SK-N-SH treated with all-trans-retinoic acid at 6 μM for 48 hours (cell line): Measurements from ENCODE around the gene FAM174C.
"Not testable (repeated sequence)": the region's sequence is repeated elsewhere in the genome, so short reads cannot be mapped to it uniquely, and the experiment has no call there.

Experiments used
- ATAC-seq: fragments of 200-7000 bp; cut with Tn5 transposase; 3 replicates; pipeline ENCODE4 v1.9.1; 2020; ENCODE audit warnings: mild to moderate bottlenecking, moderate library complexity
- ARNTL ChIP-seq: fragments of 450-650 bp; formaldehyde crosslinking; IDR thresholded peaks from 2 replicates; pipeline ENCODE4 v1.5.0; 2020; ENCODE audit warnings: low read depth, mild to moderate bottlenecking, moderate library complexity, borderline replicate concordance
- CSDC2 ChIP-seq: fragments of 250-450 bp; sonication (Bioruptor Pico); IDR thresholded peaks from 2 replicates; pipeline ENCODE4 v1.5.0; 2020; ENCODE audit warnings: mild to moderate bottlenecking, moderate library complexity
- CSRNP3 ChIP-seq: fragments of 250-450 bp; sonication (Bioruptor Pico); IDR thresholded peaks from 2 replicates; pipeline ENCODE4 v1.5.1; 2021; ENCODE audit warnings: mild to moderate bottlenecking, moderate library complexity
- OSR1 ChIP-seq: fragments of 250-450 bp; sonication (Bioruptor Pico); IDR thresholded peaks from 2 replicates; pipeline ENCODE4 v1.8.0; 2022; ENCODE audit warnings: moderate library complexity, mild to moderate bottlenecking, inconsistent platforms
- PATZ1 ChIP-seq: fragments of 250-450 bp; sonication (Bioruptor Pico); IDR thresholded peaks from 2 replicates; pipeline ENCODE4 v1.8.0; 2020; ENCODE audit warnings: mild to moderate bottlenecking, moderate library complexity, borderline replicate concordance
- POU6F1 ChIP-seq: fragments of 250-450 bp; sonication (Bioruptor Pico); IDR thresholded peaks from 2 replicates; pipeline ENCODE4 v1.8.0; 2021; ENCODE audit warnings: low read depth, mild to moderate bottlenecking, moderate library complexity, borderline replicate concordance
- PPARA ChIP-seq: fragments of 250-450 bp; sonication (Bioruptor Pico); IDR thresholded peaks from 2 replicates; pipeline ENCODE4 v1.5.0; 2020; ENCODE audit warnings: mild to moderate bottlenecking, borderline replicate concordance
- SNAI2 ChIP-seq: fragments of 250-450 bp; sonication (Bioruptor Pico); IDR thresholded peaks from 2 replicates; pipeline ENCODE4 v1.5.0; 2020; ENCODE audit warnings: mild to moderate bottlenecking, moderate library complexity
- TCF4 ChIP-seq: fragments of 250-450 bp; sonication (Bioruptor Pico); IDR thresholded peaks from 2 replicates; pipeline ENCODE4 v1.8.0; 2021; ENCODE audit warnings: mild to moderate bottlenecking, moderate library complexity, borderline replicate concordance
- ZC3H10 ChIP-seq: fragments of 250-450 bp; sonication (Bioruptor Pico); IDR thresholded peaks from 2 replicates; pipeline ENCODE4 v1.5.1; 2021; ENCODE audit warnings: mild to moderate bottlenecking, moderate library complexity
- ZFP3 ChIP-seq: fragments of 250-450 bp; sonication (Bioruptor Pico); IDR thresholded peaks from 2 replicates; pipeline ENCODE4 v1.5.0; 2020; ENCODE audit warnings: mild to moderate bottlenecking, moderate library complexity
- ZFP30 ChIP-seq: fragments of 450-650 bp; formaldehyde crosslinking; IDR thresholded peaks from 2 replicates; pipeline ENCODE4 v1.5.0; 2022; ENCODE audit warnings: mild to moderate bottlenecking, moderate library complexity
- ZNF565 ChIP-seq: fragments of 450-650 bp; formaldehyde crosslinking; conservative IDR thresholded peaks from 2 replicates; pipeline ENCODE4 v1.5.0; 2020; ENCODE audit warnings: low read depth, mild to moderate bottlenecking, moderate library complexity
- ZNF70 ChIP-seq: fragments of 450-650 bp; formaldehyde crosslinking; IDR thresholded peaks from 2 replicates; pipeline ENCODE4 v1.5.0; 2020; ENCODE audit warnings: mild to moderate bottlenecking, moderate library complexity
- ZNF8 ChIP-seq: fragments of 450-650 bp; formaldehyde crosslinking; IDR thresholded peaks from 2 replicates; pipeline ENCODE4 v1.5.0; 2020; ENCODE audit warnings: mild to moderate bottlenecking, moderate library complexity
- TF ChIP-seq, protein P1 (sequence below): fragments of 250-450 bp; sonication (Bioruptor Pico); IDR thresholded peaks from 2 replicates; pipeline ENCODE4 v1.5.1; 2020; ENCODE audit warnings: low read depth, mild to moderate bottlenecking, moderate library complexity

The FAM174C gene

GRCh38 chr19:1244693-1245451 is 30.5 kb upstream of the FAM174C start (continued):
- TF ChIP-seq ARNTL = no peak
- no peak for TF ChIP-seq PATZ1 (CRISPR knock-in tag)
- no peak for TF ChIP-seq CSRNP3

GRCh38 chr19:1245494-1246264 is 29.7 kb upstream of the FAM174C start:
- ATAC-seq = no peak
- TF ChIP-seq POU6F1 (CRISPR knock-in tag) = no peak
- TF ChIP-seq ZNF8 (CRISPR knock-in tag) = no peak
- no peak for TF ChIP-seq ZC3H10 (CRISPR knock-in tag)
- no peak for TF ChIP-seq SNAI2
- TF ChIP-seq TCF4 (CRISPR knock-in tag) = no peak
- no peak for TF ChIP-seq OSR1 (CRISPR knock-in tag)
- TF ChIP-seq PATZ1 (CRISPR knock-in tag) = no peak
- TF ChIP-seq PPARA (CRISPR knock-in tag) = no peak
- TF ChIP-seq CSDC2 (CRISPR knock-in tag) = no peak
- TF ChIP-seq ZNF70 (CRISPR knock-in tag) = no peak
- TF ChIP-seq, protein P1, sequence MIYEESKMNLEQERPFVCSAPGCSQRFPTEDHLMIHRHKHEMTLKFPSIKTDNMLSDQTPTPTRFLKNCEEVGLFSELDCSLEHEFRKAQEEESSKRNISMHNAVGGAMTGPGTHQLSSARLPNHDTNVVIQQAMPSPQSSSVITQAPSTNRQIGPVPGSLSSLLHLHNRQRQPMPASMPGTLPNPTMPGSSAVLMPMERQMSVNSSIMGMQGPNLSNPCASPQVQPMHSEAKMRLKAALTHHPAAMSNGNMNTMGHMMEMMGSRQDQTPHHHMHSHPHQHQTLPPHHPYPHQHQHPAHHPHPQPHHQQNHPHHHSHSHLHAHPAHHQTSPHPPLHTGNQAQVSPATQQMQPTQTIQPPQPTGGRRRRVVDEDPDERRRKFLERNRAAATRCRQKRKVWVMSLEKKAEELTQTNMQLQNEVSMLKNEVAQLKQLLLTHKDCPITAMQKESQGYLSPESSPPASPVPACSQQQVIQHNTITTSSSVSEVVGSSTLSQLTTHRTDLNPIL (CRISPR knock-in tag) = no peak
- TF ChIP-seq ZFP3 (CRISPR knock-in tag) = no peak
- TF ChIP-seq ARNTL = no peak
- no peak for TF ChIP-seq CSRNP3
- no peak for TF ChIP-seq ZFP30 (CRISPR knock-in tag)
- no peak for TF ChIP-seq ZNF565 (CRISPR knock-in tag)

GRCh38 chr19:1246265-1247087 is 28.9 kb upstream of the FAM174C start:
- not testable (repeated sequence) for ATAC-seq
